NK-92 (cell line): ENCODE results near the gene ARHGEF10L.

Experiments used
- DNase-seq: peaks from one replicate; lab custom pipeline; 2025; ENCODE audit not compliant: unreplicated experiment; lab: John Stamatoyannopoulos, UW

Gene ARHGEF10L

GRCh38 chr1:17672226-17672625 is 132.7 kb downstream of the ARHGEF10L start:
- no peak for DNase-seq

DNA sequence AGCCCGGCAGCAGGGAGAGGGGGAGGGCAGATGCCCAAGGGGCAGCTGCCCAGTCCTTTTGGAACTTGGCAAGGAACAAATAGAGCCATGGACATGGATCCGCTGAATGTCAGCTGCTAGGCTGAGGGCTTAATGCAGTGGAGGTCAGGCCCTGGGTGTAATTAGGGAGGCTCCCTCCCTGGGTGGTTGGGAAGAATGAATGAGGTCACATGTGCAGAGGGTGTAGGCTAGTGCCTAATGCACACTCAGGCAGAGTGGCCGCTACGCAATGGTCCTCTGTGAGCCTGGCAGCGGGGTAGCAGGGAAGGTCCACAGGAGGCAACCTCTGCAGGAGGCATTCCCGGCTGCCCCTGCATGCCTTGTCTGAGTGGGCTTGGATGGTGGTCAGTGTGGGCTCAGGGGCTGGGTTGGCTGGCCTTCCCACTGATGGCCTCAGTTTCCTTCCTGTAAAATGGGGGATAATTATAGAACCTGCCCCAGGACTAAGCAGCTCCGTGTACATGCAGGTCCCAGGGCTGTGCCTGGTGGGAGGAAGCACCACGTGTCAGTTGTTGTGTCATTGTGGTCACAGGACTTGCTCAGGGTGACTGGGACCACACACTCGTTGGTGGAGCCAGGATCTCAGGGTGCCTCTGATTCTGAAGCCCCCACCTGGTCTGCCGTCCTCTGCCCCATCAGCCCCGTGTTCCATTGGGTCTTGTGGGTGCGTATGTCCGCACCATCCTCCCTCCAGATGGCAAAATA is 134.0 kb downstream of the ARHGEF10L start:
- DNase-seq = no peak

GRCh38 chr1:17674726-17675500 is 135.4 kb downstream of the ARHGEF10L start:
- DNase-seq = no peak

GRCh38 chr1:17675744-17676143 is 136.2 kb downstream of the ARHGEF10L start:
- no peak for DNase-seq

DNA sequence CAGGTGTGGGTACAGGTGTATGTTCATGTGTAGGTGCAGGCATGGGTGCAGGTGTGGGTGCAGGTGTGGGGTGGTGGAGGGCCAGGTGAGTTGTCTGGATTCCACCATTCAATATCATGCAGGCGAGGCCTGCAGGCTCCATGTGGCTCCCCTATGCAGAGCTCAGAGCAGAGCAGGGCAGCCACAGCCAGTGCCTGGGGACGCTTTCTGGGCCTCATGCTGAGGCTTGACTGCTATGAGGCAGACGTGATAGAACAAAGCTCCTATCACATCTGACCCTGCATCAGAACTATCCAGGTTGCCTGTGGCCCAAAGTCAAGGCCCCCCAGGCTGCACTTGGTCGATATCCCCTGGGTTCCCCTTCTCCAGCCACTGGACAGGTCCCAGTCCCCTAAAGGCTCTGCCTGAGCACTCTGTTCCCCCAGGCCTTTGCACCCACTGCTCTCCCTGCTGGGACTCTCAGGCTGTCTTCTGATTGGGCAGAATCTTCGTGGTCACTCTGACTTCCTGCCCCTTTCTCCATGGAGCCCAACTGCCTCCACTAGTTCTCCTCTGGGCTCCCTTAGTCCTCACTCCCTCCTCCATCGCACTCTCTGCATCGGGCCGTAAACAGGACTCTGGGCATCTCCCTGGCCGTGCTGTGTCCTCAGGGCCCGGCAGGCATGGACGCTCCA is 137.0 kb downstream of the ARHGEF10L start:
- DNase-seq = no peak

DNA sequence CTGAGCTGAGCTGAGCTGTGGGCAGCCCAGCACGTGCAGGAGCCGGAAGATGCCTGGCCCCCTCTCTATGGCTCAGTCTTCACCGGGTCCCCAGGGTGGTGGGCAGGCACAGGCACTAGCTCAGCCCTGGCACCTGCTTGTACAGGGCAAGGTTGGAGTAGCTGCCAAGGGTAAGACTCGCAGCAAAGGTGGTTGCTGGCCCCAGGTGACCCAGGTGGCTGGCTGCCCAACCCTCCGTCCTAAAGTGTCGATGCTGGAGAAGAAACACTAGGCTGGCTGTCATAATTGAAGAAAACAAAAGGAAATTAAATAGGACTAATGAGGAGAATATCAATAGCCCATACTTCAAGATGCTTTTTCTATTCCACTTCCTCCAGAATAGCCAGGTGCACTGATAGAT is 138.5 kb downstream of the ARHGEF10L start:
- DNase-seq = no peak

DNA sequence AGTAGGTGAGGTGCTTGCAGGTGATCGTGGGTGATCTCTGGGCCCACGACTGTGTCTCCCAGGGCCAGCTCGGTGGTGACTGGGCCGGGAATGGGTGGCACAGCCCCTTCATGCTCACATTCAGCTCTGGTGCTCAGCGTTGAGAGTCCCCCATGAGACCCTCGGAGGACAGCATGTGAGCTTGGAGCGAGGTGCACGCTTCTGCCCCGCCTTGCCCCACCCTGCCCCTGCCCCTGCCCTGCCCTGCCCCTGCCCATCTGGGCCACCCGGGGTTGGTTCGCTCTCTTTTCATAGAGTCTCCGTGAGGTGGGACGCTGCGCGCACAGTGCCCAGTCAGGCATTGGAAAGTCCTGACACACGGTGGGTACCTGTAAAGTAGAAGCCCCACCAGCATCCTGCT is 140.4 kb downstream of the ARHGEF10L start:
- DNase-seq = no peak

DNA sequence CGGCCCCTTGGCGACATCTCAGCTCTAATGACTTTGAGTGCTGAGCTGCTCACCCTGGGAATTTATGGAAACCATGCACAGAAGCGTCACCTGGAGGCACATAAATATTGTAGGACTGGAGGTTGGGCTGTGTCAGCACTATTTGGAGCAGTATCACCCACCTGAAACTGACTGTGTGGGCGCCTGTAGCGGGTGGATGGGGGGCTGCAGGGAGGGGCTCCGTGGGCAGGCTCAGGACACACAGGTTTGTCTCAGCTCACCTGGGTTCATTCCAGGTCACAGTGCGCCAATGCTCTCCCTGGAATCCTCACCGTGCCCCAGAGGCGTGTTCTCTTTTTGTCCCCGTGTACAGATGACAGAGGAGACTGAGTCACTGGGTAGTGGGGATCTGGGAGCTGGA is 140.8 kb downstream of the ARHGEF10L start:
- no peak for DNase-seq

DNA sequence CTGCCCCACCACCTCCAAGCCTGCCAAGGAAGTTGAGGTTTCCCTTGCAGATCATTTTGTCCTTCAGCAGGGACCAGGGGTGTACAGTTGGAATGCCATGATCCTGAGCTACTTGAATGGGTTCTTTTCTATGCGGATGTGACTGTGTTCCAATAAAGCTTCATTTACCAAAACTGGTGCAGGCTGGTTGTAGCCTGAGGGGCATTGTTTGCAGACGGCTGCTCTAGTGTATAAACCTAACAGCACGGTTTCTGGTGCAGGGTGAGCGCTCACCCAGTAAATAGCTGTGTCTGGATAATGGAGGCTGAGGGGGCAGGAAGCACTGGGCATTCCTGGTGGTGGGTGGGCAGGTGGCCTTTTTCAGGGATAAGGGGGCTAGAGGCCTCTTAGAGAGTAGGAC is 142.9 kb downstream of the ARHGEF10L start:
- no peak for DNase-seq

GRCh38 chr1:17683598-17683997 is 144.1 kb downstream of the ARHGEF10L start:
- no peak for DNase-seq

GRCh38 chr1:17684810-17685209 is 145.3 kb downstream of the ARHGEF10L start:
- DNase-seq = no peak

GRCh38 chr1:17686258-17686657 is 146.8 kb downstream of the ARHGEF10L start:
- DNase-seq = no peak

DNA sequence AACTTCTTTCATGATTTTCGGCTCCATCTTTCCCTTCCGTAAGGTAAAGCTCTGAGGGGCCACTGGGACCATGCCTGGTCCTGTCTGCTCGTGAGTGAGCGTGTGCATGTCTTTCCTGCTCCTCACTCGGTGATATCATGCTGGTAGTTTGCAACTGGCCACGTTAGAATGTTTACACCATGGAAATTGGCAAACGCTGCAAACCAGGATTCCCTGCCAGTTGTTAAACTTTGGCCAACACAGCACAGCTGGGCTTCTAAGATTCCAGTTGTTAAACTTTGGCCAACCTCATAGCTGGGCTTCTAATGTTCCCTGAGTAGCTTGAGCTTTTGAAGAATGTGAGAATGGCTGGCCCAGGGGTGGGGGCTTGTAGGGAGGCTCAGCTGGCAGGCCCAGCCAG is 147.6 kb downstream of the ARHGEF10L start:
- DNase-seq = no peak

DNA sequence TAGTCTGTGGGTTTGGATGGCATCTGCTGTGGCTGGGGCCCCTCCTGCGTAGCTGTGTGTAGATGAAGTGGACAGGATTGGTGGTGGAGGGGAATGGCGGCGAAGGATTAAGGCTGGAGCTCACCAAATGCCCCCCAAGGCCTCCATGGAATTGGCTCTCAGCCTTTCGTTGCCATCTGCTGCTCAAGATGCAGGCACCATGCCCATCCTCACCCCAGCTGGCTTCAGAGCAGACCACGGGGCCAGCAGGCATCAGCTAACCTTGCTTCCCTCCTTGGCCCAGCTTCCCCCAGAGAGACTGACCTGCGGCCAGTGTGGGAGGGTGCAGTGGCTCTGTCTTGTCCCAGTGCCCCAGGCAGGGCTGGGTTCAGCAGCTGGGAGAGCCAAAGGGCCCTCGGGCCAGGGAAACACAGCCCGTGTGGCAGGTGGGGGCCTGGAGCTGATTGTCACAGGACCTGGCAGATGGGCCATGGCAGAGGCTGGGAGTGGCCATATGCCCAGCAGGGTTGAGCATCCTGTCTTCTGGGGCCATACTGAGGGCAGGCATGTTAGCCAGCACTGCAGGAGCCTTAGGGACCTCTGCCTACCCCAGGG is 148.8 kb downstream of the ARHGEF10L start:
- no peak for DNase-seq

DNA sequence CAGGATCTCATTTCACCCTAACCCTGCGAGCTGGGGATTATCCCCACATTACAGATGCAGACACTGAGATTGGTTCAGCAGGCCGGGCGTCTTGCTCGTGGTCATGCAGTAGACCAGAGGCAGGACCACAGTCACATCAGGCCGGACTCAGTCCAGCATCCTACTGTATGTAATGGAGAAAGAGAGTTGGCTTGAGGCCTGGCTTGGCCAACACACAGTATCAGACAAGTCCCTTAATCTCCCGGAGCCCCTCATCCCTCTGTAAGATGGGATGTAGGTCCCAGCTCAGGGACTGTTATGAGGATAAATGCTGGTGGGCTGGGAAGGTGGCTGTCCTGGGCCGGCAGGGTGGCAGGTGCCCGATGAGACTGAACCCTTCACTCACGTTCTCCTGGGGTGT is 149.5 kb downstream of the ARHGEF10L start:
- no peak for DNase-seq

DNA sequence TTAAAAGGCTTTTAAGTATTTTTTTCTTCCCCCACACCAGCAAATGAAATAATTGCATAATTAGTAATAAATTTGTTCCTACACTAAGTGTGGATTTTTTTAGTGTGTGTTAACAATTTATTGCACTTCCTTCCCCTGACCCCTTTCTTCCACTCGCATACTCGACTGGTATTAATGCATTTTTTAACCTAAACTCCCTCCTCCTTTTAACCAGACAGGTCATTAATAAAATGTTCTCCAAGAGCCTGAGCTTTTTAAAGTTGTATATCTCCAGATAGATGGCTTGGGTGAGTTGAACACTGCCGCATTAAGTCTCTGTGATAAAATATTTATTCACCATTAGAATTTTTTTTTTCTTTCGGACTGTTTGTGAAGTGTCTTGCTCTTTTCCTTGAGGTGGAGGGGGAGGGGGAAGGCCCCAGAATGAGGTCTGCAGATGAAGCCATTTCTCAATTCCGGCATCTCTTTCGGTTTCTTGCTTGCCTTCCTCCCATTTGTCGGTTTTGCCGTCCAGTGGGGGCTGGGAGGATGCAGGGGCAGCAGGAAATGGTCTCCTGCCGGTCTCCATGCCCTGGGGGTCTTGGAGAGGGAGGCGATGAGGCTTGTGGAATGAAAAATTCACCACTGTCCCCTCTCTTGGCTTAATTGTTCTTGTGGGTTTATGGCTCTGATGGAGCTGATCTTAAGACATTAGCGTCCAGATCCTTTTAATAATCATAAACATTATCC is 151.6 kb downstream of the ARHGEF10L start:
- DNase-seq = no peak

DNA sequence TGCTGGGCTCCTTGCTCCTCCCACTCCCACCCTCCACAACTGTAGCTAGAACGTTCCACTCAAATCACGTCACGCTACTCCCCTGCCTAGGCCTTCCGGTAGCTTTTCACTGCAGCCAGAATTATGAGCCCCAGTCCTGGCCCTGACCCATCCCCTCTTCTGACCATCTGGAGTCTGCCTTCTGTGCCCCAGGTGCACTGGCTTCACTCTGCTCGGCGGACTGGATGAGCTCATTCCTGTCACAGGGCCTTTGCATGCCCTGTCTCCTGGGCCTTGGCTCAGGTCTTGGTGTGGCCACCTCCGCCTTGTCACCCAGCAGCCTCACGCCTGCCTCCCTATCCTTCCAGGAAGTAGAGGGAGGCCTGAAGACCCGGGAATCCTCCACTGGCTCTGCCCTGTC is 153.1 kb downstream of the ARHGEF10L start:
- DNase-seq = no peak

DNA sequence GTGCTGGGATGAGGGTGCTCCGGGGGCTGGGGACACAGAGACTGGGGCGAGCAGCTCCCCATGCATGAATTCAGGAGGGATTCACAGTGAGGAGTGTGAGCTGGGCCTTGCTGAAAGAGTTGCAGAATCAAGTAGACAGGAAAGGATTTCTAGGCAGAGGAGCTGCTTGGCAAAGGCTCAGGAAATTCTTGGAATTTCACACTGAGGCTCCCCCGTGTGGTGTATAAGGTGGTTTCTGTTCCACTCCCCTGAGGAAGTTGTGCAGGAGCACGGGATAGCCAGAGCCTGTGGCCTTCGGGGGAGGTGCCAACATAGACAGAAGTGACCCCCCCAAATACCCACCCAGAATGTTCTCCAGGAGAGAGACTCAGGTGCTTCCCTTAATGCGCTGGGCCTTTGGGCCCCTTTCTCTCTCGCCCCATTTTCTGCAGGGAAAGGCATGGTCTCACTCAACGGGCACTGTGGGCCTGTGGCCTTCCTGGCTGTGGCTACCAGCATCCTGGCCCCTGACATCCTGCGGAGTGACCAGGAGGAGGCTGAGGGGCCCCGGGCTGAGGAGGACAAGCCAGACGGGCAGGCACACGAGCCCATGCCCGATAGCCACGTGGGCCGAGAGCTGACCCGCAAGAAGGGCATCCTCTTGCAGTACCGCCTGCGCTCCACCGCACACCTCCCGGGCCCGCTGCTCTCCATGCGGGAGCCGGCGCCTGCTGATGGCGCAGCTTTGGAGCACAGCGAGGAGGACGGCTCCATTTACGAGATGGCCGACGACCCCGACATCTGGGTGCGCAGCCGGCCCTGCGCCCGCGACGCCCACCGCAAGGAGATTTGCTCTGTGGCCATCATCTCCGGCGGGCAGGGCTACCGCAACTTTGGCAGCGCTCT is 157.2 kb downstream of the ARHGEF10L start:
- no peak for DNase-seq

DNA sequence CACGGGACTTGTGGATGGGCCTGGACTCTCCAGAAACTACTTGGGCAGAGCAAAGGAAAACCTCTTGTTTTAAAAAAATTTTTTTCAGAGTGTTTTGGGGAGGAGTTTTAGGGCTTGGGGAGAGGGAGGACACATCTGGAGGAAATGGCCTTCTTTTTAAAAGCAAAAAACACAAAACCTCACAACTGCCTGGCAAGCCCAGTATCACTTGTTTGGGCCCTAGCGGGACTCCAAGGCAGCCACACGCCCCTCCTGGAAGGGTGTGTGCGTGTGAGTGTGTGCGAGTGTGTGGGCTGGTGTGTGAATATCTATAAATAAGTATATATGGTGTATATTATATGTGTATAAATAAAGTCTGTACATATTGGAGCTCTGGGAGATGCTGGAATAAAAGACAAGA is 158.0 kb downstream of the ARHGEF10L start:
- DNase-seq = no peak

- no peak for DNase-seq
Observed at GRCh38 chr1:17699581-17699980, 160.1 kb downstream of the ARHGEF10L start.
